Subcutaneous abdominal adipose tissue (tissue), 5 donors: ENCODE data around the gene NEK7.

Source experiments
- H3K27ac ChIP-seq: one replicate; pipeline ENCODE4 v1.7.0; 2013; ENCODE audit warnings: low read depth, mild to moderate bottlenecking, inconsistent platforms, low read length, moderate library complexity
- H3K27me3 ChIP-seq, 5 donors: one replicate each; pipeline ENCODE4 v1.7.0; 2013; ENCODE audit warnings: low read length in 5 of 5, inconsistent platforms in 1 of 5; ENCODE audit not compliant: control insufficient read depth in 5 of 5, insufficient read depth in 4 of 5
- H3K36me3 ChIP-seq, 5 donors: one replicate each; pipeline ENCODE4 v1.7.0; 2013; ENCODE audit warnings: low read length in 5 of 5; ENCODE audit not compliant: control insufficient read depth in 5 of 5, insufficient read depth in 5 of 5
- H3K4me1 ChIP-seq, 5 donors: one replicate each; pipeline ENCODE4 v1.7.0; 2013; ENCODE audit warnings: low read length in 5 of 5, mild to moderate bottlenecking in 3 of 5, moderate library complexity in 1 of 5; ENCODE audit not compliant: control insufficient read depth in 5 of 5, insufficient read depth in 5 of 5
- H3K4me3 ChIP-seq, 5 donors: one replicate each; pipeline ENCODE4 v1.7.0; 2013; ENCODE audit warnings: low read length in 5 of 5, low read depth in 1 of 5
- H3K9ac ChIP-seq, 5 donors: one replicate each; pipeline ENCODE4 v1.7.0; 2013; ENCODE audit warnings: low read length in 5 of 5, mild to moderate bottlenecking in 4 of 5, moderate library complexity in 3 of 5
- H3K9me3 ChIP-seq, 5 donors: one replicate each; pipeline ENCODE4 v1.7.0; 2013; ENCODE audit warnings: low read length in 5 of 5; ENCODE audit not compliant: control insufficient read depth in 5 of 5
- donor health status: healthy.
- donor health status: healthy.
- donor health status: healthy.
- donor health status: healthy.
- donor health status: healthy.

The NEK7 gene

GRCh38 chr1:198141668-198142351 is 15.0 kb upstream of the NEK7 start:
- Histone ChIP-seq H3K27ac (no peak overlapping the region), H3K27me3 (no peaks in the 10 kb centered on the region), H3K36me3 (no peaks in the 10 kb centered on the region), H3K4me3 (no peak overlapping the region), H3K4me1 (no peaks in the 10 kb centered on the region), H3K9me3 (no peaks in the 10 kb centered on the region), H3K9ac (no peak overlapping the region)

- no peaks in the 10 kb centered on the region for H3K9me3 ChIP-seq
- no peaks in the 10 kb centered on the region for H3K4me1 ChIP-seq
- H3K4me3 ChIP-seq, result no peak overlapping the region
- H3K27ac ChIP-seq, result no peak overlapping the region
- no peak overlapping the region for H3K9ac ChIP-seq
- H3K36me3 ChIP-seq, result no peaks in the 10 kb centered on the region
- no peaks in the 10 kb centered on the region for H3K27me3 ChIP-seq
Measured at GRCh38 chr1:198143797-198144196, 13.0 kb upstream of the NEK7 start.

- H3K27ac ChIP-seq, result no peak overlapping the region
- no peaks in the 10 kb centered on the region for H3K27me3 ChIP-seq
- H3K9me3 ChIP-seq, result no peaks in the 10 kb centered on the region
- no peaks in the 10 kb centered on the region for H3K36me3 ChIP-seq
- H3K4me3 ChIP-seq, result no peak overlapping the region
- peaks cover 0 to 9% (median 1%) of the 10 kb centered on the region in 5 donors for H3K4me1 ChIP-seq
- no peak overlapping the region for H3K9ac ChIP-seq
Measured at GRCh38 chr1:198147216-198147615, 9.6 kb upstream of the NEK7 start.

- Histone ChIP-seq H3K4me1 (peaks cover 0 to 20% (median 17%) of the 10 kb centered on the region in 5 donors), H3K27ac (no peak overlapping the region), H3K9me3 (no peaks in the 10 kb centered on the region), H3K36me3 (no peaks in the 10 kb centered on the region), H3K9ac (no peak overlapping the region), H3K27me3 (no peaks in the 10 kb centered on the region), H3K4me3 (no peak overlapping the region)
Measured at GRCh38 chr1:198150369-198150768, 6.4 kb upstream of the NEK7 start.

- Histone ChIP-seq H3K36me3 (no peaks in the 10 kb centered on the region), H3K27me3 (no peaks in the 10 kb centered on the region), H3K4me3 (no peak overlapping the region), H3K4me1 (peaks cover 0 to 25% (median 20%) of the 10 kb centered on the region in 5 donors), H3K27ac (no peak overlapping the region), H3K9me3 (no peaks in the 10 kb centered on the region), H3K9ac (no peak overlapping the region)
Measured at GRCh38 chr1:198151688-198152087, 5.1 kb upstream of the NEK7 start.

- Histone ChIP-seq H3K4me1 (peaks cover 2 to 30% (median 25%) of the 10 kb centered on the region in 5 donors), H3K27ac (peak overlapping the region; percentile 78), H3K27me3 (no peaks in the 10 kb centered on the region)
Measured at GRCh38 chr1:198153103-198153502, 3.7 kb upstream of the NEK7 start.

GRCh38 chr1:198153804-198154203 is 3.0 kb upstream of the NEK7 start:
- no peaks in the 10 kb centered on the region for H3K9me3 ChIP-seq
- no peak overlapping the region for H3K9ac ChIP-seq
- H3K27ac ChIP-seq, result peak overlapping the region; percentile 52
- H3K36me3 ChIP-seq, result no peaks in the 10 kb centered on the region
- no peaks in the 10 kb centered on the region for H3K27me3 ChIP-seq
- no peak overlapping the region for H3K4me3 ChIP-seq
- peaks cover 2 to 37% (median 30%) of the 10 kb centered on the region in 5 donors for H3K4me1 ChIP-seq

More at GRCh38 chr1:198153103-198153502, 3.7 kb upstream of the NEK7 start:
- Histone ChIP-seq H3K36me3 (no peaks in the 10 kb centered on the region), H3K9ac (no peak overlapping the region), H3K4me3 (no peak overlapping the region), H3K9me3 (no peaks in the 10 kb centered on the region)

GRCh38 chr1:198155253-198155652 is 1.5 kb upstream of the NEK7 start:
- H3K9ac ChIP-seq, result no peak overlapping the region
- H3K4me3 ChIP-seq, result no peak overlapping the region
- H3K4me1 ChIP-seq, result peaks cover 2 to 47% (median 39%) of the 10 kb centered on the region in 5 donors
- no peaks in the 10 kb centered on the region for H3K9me3 ChIP-seq
- H3K27ac ChIP-seq, result no peak overlapping the region
- H3K27me3 ChIP-seq, result no peaks in the 10 kb centered on the region
- no peaks in the 10 kb centered on the region for H3K36me3 ChIP-seq

GRCh38 chr1:198156111-198156744 is 570 bp upstream of the NEK7 start:
- peak overlapping the region; percentile 72 to 87 (median 85) for H3K9ac ChIP-seq

GRCh38 chr1:198157241-198157846 is 546 bp downstream of the NEK7 start:
- Histone ChIP-seq H3K36me3 (no peaks in the 10 kb centered on the region), H3K27me3 (no peaks in the 10 kb centered on the region), H3K9ac (peak overlapping the region; percentile 82 to 95 (median 87)), H3K4me1 (peaks cover 2 to 49% (median 42%) of the 10 kb centered on the region in 5 donors), H3K9me3 (no peaks in the 10 kb centered on the region), H3K4me3 (peak overlapping the region; percentile 78 to 94 (median 82)), H3K27ac (peak overlapping the region; percentile 95)

More at GRCh38 chr1:198156111-198156744, 570 bp upstream of the NEK7 start:
- Histone ChIP-seq H3K27ac (peak overlapping the region; percentile 95), H3K4me3 (peak overlapping the region; percentile 62 to 92 (median 81)), H3K4me1 (peaks cover 2 to 51% (median 45%) of the 10 kb centered on the region in 5 donors), H3K9me3 (no peaks in the 10 kb centered on the region), H3K36me3 (no peaks in the 10 kb centered on the region), H3K27me3 (no peaks in the 10 kb centered on the region)
